ENCODE measurements around the gene MRPL47.

DNA sequence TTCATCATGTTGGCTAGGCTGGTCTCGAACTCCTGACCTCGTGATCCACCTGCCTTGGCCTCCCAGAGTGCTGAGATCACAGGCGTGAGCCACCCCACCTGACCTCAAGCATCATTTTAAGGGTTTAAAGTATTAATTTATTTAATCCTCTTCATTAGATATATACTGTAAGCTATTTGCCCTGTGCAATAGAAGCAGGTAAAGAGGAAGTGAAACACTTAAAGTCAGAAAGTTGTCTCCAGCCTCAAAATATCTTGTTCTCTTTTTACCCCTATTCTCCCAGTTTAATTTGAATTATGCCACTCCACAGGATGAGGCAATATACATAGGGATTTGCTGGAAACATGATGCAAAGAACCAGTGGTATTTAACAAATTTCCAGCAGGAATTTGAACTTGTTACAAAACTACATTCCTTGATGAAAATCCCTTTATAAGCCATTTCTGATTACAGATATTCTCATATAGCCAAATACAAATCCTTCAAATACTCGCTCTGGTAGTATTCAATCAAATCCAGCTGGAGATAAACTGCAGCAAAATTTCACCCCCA is 2.2 kb upstream of the MRPL47 start:
- TF ChIP-seq EP300 (IDR thresholded peaks at IDR 0.05): no peak
- TF ChIP-seq, protein P1, sequence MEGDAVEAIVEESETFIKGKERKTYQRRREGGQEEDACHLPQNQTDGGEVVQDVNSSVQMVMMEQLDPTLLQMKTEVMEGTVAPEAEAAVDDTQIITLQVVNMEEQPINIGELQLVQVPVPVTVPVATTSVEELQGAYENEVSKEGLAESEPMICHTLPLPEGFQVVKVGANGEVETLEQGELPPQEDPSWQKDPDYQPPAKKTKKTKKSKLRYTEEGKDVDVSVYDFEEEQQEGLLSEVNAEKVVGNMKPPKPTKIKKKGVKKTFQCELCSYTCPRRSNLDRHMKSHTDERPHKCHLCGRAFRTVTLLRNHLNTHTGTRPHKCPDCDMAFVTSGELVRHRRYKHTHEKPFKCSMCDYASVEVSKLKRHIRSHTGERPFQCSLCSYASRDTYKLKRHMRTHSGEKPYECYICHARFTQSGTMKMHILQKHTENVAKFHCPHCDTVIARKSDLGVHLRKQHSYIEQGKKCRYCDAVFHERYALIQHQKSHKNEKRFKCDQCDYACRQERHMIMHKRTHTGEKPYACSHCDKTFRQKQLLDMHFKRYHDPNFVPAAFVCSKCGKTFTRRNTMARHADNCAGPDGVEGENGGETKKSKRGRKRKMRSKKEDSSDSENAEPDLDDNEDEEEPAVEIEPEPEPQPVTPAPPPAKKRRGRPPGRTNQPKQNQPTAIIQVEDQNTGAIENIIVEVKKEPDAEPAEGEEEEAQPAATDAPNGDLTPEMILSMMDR (IDR thresholded peaks at IDR 0.05): no peak
- no peak for TF ChIP-seq POLR2A (IDR thresholded peaks at IDR 0.05)
